Body of pancreas (tissue), 4 donors: ENCODE measurements around the gene BRD3OS.

ENCODE experiments used
- CTCF ChIP-seq, 7 experiments: fragments of 450-650 bp in 4 of 7; fragments of 200-600 bp in 3 of 7; sonication (generic) in 3 of 7; IDR thresholded peaks; one replicate each; pipeline ENCODE4 v1.5.1; 2016 to 2019; ENCODE audit warnings: antibody characterized with exemption in 7 of 7
- POLR2A ChIP-seq, 3 donors: fragments of 450-650 bp; IDR thresholded peaks; one replicate each; pipeline ENCODE4 v1.6.1; 2016; ENCODE audit warnings: antibody characterized with exemption in 3 of 3, mild to moderate bottlenecking in 2 of 3

- no peak for TF ChIP-seq CTCF (IDR thresholded peaks at IDR 0.05)
- no peak for TF ChIP-seq POLR2A (IDR thresholded peaks at IDR 0.05)
Observed at GRCh38 chr9:134052941-134053340, 27.7 kb downstream of the BRD3OS start.
